HG03342 (cell line): ENCODE results near the gene RETSAT.

Experiments used
- ATAC-seq: cut with Tn5 transposase; IDR thresholded peaks from one replicate; pipeline ENCODE4 v1.9.1; 2021; ENCODE audit warnings: mild to moderate bottlenecking, moderate library complexity; ENCODE audit not compliant: unreplicated experiment

The RETSAT gene

DNA sequence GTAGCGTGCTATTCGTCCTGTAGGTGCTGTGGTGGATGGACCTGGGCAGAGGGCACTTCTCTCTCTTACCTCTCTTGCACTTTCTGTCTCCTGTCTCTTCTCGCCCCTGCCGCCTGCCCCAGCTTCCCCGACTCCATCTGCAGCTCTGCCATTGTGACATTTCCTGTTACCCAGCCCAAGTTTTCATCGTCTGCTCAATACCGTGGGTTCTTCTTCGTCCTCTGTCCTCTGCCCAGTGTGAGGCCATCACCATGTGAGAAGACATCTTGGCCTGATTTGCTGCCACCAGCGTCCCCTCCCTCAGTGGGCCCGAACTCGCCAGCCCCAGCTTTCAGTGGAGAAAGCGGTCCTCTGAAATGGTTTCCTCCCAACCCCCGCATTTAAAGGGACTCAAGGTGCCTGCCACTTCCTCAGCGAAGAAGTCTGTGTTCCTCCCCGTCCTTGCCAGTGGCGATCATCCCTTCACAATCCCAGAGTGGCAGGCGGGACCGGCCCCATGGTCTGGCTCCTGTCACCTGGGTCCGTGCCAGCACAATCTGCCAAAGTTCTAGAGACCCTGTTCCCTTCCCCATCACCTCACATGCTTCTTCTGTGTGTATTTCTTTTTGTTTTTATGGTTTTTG is 44.5 kb downstream of the RETSAT start:
- ATAC-seq, result no peak

- no peak for ATAC-seq
Measured at GRCh38 chr2:85308896-85309555, 45.3 kb downstream of the RETSAT start.

DNA sequence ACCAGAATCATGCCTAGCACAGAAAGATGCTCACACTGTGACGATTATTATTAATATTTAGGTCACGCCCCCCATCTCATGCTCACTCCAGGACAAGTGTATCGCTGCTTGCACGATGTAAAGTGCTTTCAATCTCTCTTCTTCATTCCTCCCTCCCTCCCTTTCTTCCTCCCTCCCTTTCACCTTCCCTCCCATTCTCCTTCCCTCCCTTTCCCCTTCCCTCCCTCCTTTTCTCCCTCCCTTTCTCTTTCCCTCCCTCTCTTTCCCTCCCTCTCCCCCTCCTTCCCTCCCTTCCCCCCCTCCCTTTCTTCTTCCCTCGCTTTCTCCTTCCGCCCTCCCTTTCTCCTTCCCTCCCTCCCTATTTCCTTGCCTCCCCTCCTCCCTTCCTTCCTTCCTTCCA is 46.1 kb downstream of the RETSAT start:
- ATAC-seq, result no peak

GRCh38 chr2:85307527-85307897 is 46.8 kb downstream of the RETSAT start:
- no peak for ATAC-seq

DNA sequence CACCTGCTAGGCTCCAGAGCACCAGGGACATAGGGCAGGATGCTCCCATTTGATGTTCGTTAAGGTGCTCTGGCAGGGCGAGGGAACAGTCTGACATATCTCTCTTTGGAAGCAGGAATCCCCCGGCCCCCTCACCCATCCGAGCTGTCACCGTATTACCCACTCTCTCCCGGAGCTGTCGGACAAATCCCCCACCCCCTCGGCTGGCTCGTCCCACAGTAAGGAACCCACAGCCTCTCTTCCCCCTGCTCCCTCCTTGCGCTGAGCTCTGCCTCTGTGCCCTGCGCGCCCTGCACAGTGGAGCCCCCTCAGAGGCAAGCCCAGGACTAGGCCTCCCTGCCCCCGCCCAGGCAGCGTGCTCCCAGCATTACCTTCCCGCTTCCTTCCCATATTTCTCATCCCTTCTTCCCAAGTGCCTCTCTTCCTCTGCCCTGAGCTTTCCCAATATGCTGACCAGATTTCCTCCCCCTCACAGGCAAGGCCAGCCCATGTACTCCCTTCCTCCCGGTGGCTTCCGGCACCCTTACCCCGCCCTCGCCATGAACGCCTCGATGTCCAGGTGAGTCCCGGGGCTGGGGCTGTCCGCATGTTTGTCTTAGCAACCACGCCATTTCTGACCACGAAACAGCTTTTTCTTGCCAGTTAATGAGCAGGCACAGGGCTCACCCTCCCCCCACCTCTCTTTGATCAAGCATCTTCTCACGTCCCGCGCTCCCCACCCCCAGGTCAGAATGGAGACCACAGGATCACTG is 50.4 kb downstream of the RETSAT start:
- ATAC-seq, result no peak

- no peak for ATAC-seq
Measured at GRCh38 chr2:85302121-85302520, 52.2 kb downstream of the RETSAT start.
